GM18502 (cell line): ENCODE measurements around the gene MYO5A.
A peak's percentile ranks its signal among the peaks of the same experiment; 100 is the strongest.
"Not testable (repeated sequence)": the region's sequence is repeated elsewhere in the genome, so short reads cannot be mapped to it uniquely, and the experiment has no call there.

Experiments used
- ATAC-seq: cut with Tn5 transposase; IDR thresholded peaks from one replicate; pipeline ENCODE4 v1.9.1; 2021; ENCODE audit warnings: mild to moderate bottlenecking; ENCODE audit not compliant: unreplicated experiment, poor library complexity

The MYO5A gene

DNA sequence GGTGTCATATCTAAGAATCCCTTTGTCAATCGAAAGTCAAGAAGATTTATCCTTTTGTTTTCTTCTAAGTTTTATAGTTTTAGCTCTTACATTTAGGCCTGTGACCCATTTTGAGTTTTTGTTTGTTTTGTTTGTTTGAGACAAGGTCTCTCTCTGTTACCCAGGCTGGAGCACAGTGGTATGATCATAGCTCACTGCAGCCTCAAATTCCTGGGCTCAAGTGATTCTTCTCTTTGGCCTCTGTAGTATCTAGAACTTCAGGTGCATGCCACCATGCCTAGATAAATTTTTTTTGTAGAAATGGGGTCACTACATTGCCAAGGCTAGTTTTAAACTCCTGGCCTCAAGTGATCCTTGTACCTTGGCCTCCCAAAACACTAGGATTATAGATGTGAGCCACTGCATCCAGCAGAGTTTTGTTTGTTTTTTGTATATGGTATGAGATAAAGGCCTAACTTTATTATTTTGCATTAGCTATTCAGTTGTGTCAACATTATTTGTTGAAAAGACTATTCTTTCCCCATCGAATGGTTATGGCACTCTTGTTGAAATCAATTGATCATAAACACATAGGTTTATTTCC, 227.3 kb downstream of the MYO5A start:
- no peak for ATAC-seq

DNA sequence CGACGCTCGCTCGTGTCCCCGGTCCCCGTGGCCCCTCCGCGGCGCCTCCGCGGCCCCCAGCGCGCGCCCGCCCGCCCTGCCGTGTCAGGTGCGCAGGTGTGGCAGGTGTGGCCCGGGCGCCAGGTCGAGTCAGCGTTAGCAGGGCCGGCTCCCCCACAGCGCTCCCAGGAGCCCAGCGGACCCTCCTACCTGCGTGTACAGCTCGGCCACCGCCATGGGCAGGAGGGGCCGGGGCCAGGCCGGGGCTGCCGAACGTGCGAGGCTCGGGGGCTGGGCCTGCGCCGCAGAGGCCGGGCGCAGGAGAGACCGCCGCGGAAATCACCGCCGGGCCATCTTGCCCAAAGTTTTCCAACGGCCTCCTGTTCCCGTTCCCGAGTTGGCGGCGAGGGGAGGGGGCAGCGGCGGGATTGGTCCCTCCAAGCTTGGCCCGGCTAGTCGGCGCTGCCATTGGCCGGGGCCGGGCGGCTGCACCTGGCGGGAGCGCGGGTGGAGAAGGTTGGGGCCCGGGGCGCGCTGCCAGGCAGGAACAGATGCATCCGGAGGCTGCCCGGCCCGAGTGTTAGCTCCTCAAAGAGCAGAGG, 233.2 kb downstream of the MYO5A start, which contains the start of gene MYO5C:
Gene MYO5C (minus strand): TSS at position 384 of the 581 bp plus-strand sequence. CDS start 168 bp downstream, at position 216.
- no peak for ATAC-seq

DNA sequence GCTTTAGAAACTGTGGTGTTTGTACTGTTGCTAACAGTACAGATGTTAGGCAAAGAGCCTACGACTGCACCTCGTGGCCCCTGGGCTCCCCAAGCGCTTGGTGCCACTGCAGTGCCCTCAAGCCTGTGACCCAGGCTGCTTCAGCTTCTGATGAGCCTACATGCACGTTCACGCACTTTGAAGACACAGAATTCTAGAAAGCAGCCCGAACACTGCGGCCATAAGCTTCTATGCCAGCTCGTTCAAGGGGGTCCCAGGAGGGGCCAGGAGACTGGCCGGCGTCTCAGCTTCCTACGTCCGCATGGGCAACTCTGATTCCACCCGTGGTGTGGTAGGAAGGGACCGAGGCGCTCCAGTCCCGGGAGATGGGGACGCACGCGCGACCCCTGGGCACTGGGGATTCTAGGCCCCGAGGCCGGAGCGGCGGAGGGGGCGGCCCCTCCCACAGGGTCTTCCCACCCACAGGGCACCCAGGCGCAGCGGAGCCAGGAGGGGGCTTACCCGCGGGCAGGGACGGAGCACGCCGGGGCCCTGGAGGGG, 233.7 kb downstream of the MYO5A start:
- ATAC-seq = no peak

DNA sequence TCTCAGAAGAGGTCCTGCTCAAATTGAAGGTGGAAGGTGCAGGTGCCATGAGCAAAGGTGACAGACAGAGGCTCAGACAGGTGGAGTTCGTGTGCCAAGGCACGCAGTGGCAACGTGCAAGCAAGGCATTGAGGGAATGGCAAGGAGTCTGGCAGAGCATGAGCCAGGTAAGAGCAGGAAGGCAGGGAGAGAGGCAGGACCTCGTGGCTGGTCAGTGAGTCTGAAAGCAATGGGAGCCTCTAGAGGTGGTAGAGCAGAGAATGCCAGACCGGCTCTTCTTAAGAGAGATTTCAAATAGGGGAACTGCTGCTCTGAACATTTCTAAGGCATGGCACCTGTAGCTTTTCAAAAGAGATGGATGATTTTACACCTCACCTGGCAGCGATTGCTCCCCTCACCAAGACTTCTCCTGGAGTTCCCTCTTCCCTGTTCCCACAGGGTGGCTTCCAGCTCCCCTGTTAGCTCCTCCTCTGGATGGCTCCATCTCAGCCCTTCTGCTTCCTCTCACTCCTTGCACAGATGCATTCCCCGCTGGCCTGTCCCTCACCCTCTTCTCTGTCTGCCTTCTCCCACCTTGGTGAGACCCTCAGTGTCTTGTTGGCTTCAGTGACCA, 235.8 kb downstream of the MYO5A start:
- no peak for ATAC-seq

DNA sequence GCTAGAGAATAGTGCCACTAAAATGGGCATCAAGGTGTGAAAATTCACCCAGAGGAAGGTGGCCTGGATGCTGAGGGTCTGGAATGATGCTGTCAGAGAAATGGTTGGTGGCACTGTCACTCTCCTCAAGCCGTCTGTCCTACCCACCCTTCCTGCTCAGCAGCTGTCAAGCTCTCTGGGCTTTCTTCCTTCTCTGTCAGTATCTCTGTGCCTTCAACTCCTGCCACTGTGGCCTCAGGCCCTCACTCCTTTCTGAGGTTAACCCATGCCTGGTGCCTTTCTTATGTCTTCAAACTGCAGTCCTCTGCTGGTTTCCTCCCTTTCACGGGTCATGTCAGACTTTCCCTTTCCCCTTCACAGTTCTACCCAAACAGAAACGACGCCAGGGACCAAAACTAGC, 237.5 kb downstream of the MYO5A start:
- ATAC-seq = no peak

DNA sequence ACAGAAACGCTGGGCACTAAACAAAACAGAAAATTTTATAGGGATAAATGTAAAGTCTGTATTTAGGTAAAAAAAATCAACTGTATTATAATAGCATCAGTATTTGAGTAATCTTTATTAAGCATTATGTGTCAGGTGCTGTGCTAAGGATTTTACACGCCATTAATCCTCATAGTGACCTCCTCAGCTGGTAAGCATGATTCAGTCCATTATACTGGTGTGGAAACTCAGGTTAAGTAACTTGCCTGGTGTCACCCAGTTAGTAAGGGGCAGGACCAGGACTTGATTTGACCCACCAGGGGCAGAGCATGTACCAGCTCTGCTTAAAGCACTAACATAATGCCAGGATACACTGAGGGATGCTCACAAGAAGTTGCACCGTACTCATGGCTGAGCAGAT, 237.9 kb downstream of the MYO5A start:
- ATAC-seq = no peak

DNA sequence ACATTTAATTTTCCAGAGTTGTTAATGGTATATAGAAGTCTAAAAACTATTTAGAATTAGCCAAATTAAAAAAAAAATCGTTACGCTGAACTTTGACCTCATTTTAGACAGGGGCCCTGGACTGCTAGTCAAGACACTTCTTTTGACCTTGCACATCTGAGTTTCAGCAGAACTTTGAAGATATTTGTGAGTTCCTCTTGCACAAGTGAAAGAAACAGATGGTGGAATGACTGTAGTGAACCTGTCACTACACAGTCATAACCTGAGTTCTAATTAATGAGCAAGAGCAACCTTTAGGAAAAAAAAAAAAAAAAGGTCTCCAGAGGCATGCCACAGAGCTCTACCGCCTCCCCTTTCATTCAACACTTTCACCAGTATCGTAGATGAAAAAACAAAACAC, 238.4 kb downstream of the MYO5A start:
- ATAC-seq = peak; percentile 56

DNA sequence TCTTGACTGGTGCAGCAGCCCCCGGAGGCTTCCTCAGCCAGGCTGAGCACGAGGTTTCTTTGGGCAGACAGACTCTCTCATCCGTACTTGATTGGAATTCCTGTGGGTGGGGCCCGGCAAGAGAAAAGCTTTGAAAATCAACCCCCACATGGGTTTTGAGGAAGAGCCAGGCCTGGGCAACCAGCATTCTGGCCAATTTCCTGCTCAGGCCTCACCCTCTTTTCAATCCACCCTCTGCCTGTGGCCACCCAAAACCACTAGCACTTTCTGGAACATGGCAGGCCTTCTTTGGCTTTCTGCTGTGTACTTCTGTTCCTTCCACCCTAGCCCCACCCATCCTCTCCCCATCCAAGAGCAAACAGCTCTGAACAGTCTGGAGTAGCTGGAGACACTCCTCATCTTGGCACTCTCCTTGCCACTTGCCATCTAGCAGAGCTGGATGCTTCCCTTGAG, 239.0 kb downstream of the MYO5A start:
- no peak for ATAC-seq

DNA sequence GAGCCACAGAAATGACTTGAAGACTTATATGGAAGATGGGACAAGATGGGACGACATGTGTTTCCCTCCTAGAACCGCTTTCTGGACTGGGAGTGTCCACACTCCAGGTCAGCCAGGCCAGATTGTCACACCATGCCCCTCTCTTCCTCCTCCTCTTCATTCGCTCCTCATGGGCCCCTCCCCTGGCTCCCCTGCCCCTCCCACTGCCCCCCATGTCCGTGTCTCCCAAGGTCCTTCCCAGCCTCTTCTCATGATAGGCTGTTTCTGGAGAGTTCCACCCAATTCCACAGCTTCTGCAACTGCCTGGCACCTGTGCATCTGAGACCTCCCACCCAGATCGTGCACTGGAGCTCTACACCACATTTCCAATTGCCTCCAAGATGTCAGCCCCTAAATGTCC, 239.7 kb downstream of the MYO5A start:
- ATAC-seq = no peak

DNA sequence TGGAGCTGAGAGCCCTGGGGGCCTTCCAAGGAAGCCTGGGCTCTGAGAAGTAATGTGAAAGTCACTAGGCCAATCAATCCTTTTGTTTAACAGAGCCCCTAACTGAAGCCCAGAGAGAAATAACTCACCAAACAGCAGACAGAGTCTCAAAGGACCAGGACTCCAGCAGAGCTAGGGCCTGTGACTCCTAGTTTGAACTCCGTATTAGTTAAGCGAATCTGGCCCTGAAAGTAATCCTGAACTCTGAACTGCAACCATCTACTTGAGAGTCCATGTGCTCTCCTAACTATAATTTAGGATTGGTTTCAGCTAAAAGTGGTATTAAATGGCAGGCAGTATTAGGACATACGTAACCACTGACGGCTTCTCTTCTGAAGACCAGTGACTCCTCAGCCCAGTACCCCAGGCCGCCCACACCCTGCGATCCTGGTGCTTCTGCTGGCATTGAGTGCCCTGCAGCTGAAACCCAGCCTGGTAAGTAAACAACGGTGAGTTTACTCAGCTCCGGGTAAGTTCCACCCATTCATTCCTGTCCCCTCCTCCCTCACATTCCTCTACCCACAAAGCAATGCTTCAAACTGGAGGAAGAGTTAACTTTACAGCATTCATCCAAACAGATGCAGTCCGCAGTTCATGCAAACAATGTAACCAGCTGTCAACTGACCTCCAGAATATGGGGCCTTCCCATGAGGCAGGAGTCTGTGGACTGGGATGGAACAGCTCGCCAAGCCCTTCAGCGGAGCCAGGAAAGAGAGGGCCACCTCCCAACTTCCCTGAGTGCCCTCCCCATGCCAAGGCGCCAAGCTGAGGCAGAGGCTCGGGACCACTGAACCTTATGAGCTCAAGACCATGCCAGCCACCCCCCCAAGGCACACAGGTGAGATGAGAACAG, 240.4 kb downstream of the MYO5A start:
- ATAC-seq = no peak

DNA sequence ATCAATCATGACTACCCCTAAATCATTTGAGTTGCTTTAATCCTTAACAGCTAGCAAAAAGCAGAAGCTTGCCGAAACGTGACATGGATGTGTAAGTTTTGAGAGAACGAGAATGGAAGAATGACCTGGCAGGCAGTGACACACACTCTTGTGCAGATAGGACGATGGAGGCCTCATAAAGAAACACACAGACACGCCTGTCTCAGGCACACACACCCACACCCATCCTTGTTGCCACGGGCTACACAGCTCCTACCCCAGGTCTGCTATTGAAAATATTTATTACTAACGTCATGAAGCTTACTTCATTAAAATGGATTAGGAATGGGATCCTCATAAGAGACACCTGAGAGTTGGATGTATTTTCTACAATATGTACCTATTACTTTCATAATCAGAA, 241.6 kb downstream of the MYO5A start:
- ATAC-seq = no peak

DNA sequence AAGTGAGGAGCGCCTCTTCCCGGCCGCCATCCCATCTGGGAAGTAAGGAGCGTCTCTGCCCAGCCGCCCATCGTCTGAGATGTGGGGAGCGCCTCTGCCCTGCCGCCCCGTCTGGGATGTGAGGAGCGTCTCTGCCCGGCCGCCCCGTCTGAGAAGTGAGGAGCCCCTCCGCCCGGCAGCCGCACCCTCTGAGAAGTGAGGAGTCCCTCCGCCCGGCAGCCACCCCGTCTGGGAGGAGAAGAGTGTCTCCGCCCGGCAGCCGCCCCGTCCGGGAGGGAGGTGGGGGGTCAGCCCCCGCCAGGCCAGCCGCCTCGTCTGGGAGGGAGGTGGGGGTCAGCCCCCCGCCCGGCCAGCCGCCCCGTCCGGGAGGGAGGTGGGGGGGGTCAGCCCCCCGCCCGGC, 242.7 kb downstream of the MYO5A start:
- not testable (repeated sequence) for ATAC-seq

DNA sequence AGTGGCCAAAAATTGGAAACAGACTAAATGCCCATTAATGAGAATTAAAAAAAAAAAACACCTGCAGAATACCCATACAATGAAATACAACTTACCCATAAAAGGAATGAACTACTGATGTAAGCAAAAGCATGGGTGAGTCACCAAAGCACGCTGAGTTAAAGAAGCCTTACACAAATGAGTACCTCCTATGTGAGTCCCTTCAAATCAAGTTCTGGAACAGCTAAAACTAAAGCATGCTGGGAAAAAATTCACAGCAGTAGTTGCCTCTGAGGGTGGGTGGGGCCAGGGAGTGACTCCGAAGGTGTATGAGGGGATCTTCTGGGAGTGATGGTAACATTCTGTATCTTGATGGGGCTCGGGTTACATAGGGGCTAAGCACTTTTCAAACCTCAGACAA, 244.5 kb downstream of the MYO5A start:
- no peak for ATAC-seq

DNA sequence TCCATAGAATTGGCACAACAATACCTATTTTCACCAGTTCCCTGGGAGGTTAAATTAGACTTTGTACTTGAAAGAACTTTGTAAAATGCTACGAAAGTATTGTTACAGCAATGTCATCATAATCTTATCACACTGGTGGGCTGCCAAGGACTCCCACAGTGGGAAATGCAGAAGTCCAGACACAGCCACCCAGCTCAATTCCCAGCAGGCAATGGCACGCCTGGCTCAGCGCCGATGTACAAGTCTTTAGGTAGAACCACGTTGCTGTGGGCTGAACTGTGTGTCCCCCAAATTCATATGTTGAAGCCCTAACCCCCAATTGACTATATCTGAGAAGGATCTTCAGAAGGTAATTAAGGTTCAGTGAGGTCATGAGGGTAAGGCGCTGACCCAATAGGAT, 245.4 kb downstream of the MYO5A start:
- no peak for ATAC-seq

DNA sequence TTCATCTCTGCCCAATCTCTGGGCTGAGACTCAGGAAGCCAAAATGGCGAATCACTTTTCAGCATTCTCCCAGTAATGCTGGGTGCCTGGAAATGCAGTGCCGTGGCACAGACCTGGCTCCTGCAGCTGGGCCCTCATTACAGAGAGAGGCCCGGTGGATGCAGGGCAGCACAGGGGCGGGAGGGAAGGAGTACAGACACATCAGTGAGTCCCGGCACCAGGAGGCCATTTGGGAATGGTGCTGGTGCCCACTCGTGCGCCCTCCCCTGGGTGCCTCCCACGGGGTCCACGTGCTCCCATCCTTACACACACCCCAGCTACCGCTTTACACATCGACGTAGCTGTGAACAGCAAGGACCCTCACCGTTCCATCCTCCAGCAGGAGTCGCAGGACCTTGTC, 246.3 kb downstream of the MYO5A start:
- ATAC-seq = no peak

DNA sequence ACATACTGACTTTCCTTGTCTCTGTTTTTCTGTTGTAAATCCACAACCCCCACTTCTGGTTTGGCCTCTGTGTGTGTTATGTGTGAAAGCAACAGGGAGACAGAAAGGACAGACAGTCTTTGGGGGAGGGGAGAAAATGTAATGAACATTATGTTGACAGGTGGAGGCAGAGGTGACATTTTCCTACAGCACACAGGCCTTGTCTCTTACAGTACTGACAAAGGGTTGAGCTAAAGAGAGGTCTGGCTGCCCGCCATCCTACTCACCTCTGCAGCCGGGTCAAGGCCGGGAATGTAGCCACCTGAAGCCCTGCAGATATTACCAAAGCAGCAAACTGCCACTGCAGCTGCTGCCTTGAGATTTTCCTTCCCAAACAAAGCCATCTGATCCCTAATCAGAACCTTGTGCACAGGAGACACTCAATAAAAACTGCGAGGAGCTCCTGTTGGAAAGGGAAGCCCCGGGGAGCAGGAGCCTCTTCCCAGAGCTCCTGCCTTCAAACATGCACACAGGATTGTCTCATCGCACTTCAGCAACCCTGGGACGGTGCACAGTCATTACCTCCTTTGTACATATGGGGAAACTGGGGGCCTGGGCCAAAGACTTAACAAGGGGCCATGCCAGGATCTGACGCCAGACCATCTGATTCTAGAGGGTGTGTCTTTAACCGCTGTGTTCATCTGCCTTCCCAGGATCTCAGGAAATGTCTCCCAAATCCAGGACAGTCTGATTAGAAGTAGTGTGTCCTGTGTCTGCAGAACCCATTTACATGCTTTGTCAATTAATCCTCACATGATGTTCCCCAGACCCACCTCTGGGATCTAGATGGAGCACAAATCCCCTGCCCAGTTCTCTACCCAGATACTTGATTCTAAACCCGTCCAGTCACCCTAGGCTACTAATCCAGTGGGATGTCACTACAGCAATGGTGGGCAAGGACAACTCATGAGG, 247.3 kb downstream of the MYO5A start:
- ATAC-seq = no peak

DNA sequence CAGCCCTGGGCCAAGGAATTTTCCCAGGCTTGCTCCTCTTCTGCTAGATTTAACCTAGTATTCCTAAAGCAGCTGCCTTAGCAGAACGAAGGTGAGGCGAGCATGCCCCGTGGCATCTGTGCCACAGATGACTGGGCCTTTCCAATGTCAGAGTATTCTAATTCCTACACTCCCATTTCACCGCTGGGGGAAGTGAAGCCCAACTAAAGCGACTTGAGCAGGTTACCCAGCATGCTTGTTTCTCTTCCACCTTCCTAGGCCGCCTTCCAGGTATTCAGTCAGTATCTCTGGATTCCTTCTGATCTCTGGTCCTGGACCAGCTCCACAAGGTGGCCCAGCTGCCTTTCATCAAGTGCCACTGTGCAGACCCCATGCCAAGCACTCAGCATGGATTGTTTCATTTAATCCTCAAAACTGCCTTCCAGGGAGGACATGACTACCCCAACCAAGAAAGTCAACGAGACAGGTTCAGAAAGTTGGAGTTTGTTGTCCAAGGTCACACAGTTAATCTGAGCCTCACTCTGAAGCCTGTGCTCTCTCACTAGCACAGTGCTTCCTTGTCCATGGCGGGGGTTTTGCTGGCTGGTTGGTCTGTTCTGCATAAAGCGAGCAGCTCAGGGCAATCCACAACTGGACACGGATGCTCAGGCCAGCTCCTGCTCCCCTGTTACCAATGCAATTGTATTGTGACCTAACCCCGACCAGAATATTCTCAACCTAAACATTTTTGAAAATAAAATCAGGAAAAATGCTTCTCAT, 248.2 kb downstream of the MYO5A start:
- no peak for ATAC-seq

DNA sequence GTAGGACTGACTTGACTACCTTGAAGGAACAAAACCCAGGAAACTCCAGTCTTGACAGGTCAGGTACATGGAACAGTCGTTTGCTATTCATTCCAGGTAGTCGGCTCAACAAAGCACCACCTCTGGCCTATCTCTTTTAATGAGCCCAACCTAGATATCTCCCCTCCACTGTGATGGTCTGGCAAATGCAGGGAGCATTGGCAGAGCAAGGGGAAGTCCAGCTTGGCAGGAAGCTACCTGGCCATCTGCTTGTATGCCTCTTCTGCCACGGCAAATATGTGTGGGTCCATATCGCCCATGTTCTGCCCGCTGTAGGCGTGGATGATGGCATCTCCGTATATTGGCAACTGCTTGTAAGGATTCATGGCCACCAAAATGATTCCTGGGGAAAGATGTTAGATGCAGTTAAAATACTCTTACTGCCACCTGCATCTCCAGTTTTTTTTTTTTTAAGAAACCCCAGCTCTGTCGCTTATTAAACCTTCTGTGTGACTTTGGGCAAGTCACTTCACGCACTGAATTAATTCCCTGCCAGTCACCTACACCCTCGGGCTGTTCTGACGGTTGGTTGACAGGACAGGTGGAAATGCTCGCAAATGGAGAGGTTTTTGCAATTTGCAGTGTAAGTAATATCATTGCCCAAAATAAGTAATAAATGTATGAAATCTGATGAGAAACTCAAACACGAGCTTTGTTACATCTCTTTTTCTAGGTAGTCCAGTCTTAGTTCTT, 249.9 kb downstream of the MYO5A start:
- ATAC-seq = no peak
